Prostate gland (tissue), 2 donors: ENCODE data around the gene PPARA. TPM values are rescaled to one million over a fixed set of nuclear protein-coding genes. Genes with fewer than 3 reads are reported as not detected.

ENCODE experiments used
- DNase-seq: peaks from one replicate; pipeline ENCODE4 v3.0.0-alpha.2; 2019; ENCODE audit warnings: low spot score
- H3K27ac ChIP-seq, 2 donors: fragments of 200-600 bp; sonication (generic); 2 replicates each; pipeline ENCODE4 v1.5.1; 2017 to 2019
- H3K27me3 ChIP-seq: fragments of 200-600 bp; sonication (generic); replicated peaks from 2 replicates; pipeline ENCODE4 v1.5.1; 2019; ENCODE audit not compliant: insufficient read depth
- H3K36me3 ChIP-seq, 2 donors: fragments of 200-600 bp; sonication (generic); 1 replicate in 1 of 2; 2 replicates in 1 of 2; pipeline versions ENCODE4 v1.5.1 to v1.8.1; 2017 to 2019
- H3K4me1 ChIP-seq: fragments of 200-600 bp; sonication (generic); replicated peaks from 2 replicates; pipeline ENCODE4 v1.5.1; 2019
- H3K4me3 ChIP-seq, 2 donors: fragments of 200-600 bp; sonication (generic); 2 replicates each; pipeline ENCODE4 v1.5.1; 2017 to 2019
- H3K9me3 ChIP-seq: fragments of 200-600 bp; sonication (generic); 2 replicates; pipeline ENCODE4 v1.5.1; 2017
- POLR2A ChIP-seq: fragments of 450-650 bp; IDR thresholded peaks from one replicate; pipeline ENCODE4 v1.6.1; 2016; ENCODE audit warnings: antibody characterized with exemption, mild to moderate bottlenecking
- POLR2AphosphoS5 ChIP-seq: sonication (generic); formaldehyde crosslinking; IDR thresholded peaks from one replicate; pipeline ENCODE4 v1.6.1; 2017; ENCODE audit warnings: antibody characterized with exemption
- WGBS: methylation state at CpG from one replicate; pipeline ENCODE4 v1.1.5; 2018; 5-methylcytosine and 5-hydroxymethylcytosine counted together
- intact Hi-C: fragments of 100-400 bp; cut with DNase I; formaldehyde crosslinking; loops from one replicate; pipeline ENCODE4 v1.14.2; 2022
- total RNA-seq, 2 donors: library from RNA; depleted of rRNA; stranded (reverse); fragments of >200 nt; gene quantifications; one replicate each; pipeline ENCODE4 v1.1.0, GENCODE V29; 2016
- TF ChIP-seq, protein P1 (sequence below), 4 experiments: fragments of 200-600 bp in 2 of 4; fragments of 450-650 bp in 2 of 4; sonication (generic) in 2 of 4; IDR thresholded peaks; 1 replicate in 3 of 4; 2 replicates in 1 of 4; pipeline ENCODE4 v1.5.1; 2016 to 2019; ENCODE audit warnings: antibody characterized with exemption in 4 of 4, mild to moderate bottlenecking in 2 of 4, moderate library complexity in 2 of 4

PPARA gene
- total RNA-seq, 2 donors from 2014 or later = 21.2 to 27.3 TPM

- whole genome bisulfite sequencing = 47% methylated on average over 30 of the region's 40 CpGs
- no peak overlapping the region for H3K4me3 ChIP-seq
- peak overlapping the region; percentile 89 to 91 for H3K27ac ChIP-seq
- peaks cover 65% of the 10 kb centered on the region for H3K4me1 ChIP-seq
- TF ChIP-seq POLR2A (no peak), POLR2AphosphoS5 (peak; percentile 11)
- TF ChIP-seq, protein P1, sequence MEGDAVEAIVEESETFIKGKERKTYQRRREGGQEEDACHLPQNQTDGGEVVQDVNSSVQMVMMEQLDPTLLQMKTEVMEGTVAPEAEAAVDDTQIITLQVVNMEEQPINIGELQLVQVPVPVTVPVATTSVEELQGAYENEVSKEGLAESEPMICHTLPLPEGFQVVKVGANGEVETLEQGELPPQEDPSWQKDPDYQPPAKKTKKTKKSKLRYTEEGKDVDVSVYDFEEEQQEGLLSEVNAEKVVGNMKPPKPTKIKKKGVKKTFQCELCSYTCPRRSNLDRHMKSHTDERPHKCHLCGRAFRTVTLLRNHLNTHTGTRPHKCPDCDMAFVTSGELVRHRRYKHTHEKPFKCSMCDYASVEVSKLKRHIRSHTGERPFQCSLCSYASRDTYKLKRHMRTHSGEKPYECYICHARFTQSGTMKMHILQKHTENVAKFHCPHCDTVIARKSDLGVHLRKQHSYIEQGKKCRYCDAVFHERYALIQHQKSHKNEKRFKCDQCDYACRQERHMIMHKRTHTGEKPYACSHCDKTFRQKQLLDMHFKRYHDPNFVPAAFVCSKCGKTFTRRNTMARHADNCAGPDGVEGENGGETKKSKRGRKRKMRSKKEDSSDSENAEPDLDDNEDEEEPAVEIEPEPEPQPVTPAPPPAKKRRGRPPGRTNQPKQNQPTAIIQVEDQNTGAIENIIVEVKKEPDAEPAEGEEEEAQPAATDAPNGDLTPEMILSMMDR (IDR thresholded peaks at IDR 0.05) = no peak
- H3K36me3 ChIP-seq = peaks cover 0 to 14% of the 10 kb centered on the region in 2 donors
- H3K9me3 ChIP-seq = no peaks in the 10 kb centered on the region
- no peak for DNase-seq
- intact Hi-C loops = no loop called here
- H3K27me3 ChIP-seq = no peaks in the 10 kb centered on the region
Measured at GRCh38 chr22:46104170-46104880, 46.0 kb upstream of the PPARA start.

DNA sequence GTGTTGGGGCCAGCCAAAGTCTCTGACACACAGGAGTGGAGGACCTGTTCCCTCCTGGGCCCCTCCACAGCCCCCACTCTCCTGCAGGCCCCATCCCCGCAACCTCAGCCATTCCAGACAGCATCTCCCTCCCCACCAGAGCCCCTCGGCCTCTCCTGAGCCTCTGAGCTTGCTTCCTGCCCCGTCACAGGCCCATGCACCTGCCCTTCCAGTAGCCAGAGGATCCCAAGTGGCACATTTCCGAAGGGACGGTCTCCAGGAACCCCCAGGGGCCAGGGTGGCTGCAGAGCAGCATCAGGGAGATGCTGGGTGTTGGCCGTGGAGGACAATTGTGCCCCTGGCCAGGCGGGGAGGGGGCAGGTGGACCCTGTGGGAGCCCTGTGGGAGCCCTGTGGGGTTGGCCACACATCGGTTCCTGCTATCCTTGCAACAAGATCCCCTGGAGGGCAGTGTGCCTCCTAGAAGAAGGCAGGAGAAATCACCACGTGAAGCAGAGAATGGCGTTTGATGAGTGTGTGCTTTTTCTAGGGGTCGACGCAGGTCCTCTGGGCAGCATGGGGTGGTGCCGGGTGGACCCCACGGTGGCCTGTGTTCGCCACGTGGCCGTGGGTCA, 45.3 kb upstream of the PPARA start:
- Histone ChIP-seq H3K4me1 (peaks cover 68% of the 10 kb centered on the region), H3K4me3 (no peak overlapping the region), H3K9me3 (no peaks in the 10 kb centered on the region), H3K36me3 (peaks cover 6 to 11% of the 10 kb centered on the region in 2 donors), H3K27me3 (no peaks in the 10 kb centered on the region), H3K27ac (peak overlapping the region; percentile 89 to 91)
- WGBS = 55% methylated on average over 16 of the region's 17 CpGs
- no peak for DNase-seq
- intact Hi-C loops = no loop called here
- TF ChIP-seq POLR2A (no peak), POLR2AphosphoS5 (no peak)
- TF ChIP-seq, protein P1 (IDR thresholded peaks at IDR 0.05) = no peak

DNA sequence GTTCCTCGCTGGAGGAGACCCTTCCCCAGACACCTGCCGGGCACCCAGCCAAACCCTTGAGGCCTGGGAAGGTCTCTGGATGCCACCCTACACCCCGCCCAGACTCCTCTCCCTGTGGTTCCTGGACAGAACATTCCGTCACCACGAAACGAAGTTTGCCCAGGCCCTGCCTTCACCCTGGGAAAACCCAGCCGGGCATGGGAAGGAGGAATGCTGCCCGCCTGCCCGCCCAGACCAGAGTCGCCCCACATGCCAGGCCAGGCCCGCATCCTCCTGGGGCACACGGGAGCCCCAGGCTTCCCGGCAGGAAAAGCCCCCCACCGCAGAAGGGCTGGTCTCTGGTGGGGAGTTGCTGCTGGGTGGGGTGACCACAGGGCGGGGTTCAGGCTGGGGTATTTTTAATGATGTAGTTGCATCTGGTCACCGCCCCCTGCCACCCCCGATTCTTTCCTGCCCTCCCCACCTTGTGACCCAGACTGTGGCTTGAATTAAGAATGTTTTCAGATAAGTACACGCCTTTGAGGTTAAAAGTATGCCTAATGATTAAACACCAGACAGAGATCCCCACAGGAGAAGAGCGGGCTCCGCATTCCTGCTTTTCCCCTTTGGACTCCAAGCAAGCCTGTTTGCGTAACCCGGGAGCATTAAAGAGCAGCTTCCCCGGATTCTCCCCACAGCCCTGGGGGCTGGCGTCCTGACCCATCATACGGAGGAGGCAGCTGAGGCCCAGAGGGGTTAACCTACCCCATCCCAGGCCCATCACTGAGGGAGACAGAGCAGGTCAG, 44.6 kb upstream of the PPARA start:
- H3K9me3 ChIP-seq = no peaks in the 10 kb centered on the region
- H3K27me3 ChIP-seq = no peaks in the 10 kb centered on the region
- DNase-seq = peak; percentile 87
- H3K36me3 ChIP-seq = peaks cover 7 to 11% of the 10 kb centered on the region in 2 donors
- peaks cover 68% of the 10 kb centered on the region for H3K4me1 ChIP-seq
- intact Hi-C loops = no loop called here
- H3K27ac ChIP-seq = peak overlapping the region; percentile 89 to 91
- 25% methylated on average over 25 of the region's 25 CpGs for WGBS
- H3K4me3 ChIP-seq = no peak overlapping the region
- TF ChIP-seq POLR2A (peak; percentile 36), POLR2AphosphoS5 (peak; percentile 73)
- TF ChIP-seq, protein P1 (IDR thresholded peaks at IDR 0.05) = no peak

DNA sequence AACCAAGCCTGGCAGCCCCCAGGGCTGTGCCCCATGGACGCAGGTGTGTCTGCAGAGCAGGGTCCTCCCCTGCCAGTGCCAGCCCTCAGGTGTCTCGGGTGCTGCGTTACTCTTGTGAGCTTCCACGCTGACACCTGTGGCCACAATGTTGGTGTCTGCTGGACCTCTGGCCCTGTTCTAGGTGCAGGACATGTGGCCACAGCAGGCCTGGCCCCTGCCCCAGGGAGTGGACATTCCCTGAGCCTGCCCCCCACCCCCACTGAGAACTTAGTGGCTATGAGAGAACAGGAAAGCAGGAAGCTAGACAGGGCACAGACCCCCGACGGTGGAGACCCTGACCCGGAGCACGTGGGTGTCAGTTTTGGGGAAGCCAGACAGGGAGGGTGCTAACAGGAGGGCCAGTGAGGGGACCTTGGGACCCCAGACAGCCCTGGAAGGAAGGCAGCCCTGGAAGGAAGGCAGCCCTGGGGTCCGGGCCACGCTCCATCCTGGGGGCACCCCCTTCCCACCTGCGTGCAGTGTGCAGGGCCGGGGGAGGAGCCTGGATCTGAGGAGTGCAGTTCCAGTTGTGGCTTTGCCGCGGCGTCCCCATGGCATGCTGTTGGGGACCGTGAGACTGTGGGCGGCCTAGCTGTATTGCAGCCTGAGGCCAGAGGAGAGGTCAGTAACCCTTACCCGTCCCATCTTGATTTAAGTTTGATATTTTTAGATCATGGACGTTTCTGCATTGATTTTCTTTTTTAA, 43.9 kb upstream of the PPARA start:
- intact Hi-C loops = no loop called here
- Histone ChIP-seq H3K27me3 (no peaks in the 10 kb centered on the region), H3K4me1 (peaks cover 68% of the 10 kb centered on the region), H3K9me3 (no peaks in the 10 kb centered on the region), H3K4me3 (no peak overlapping the region), H3K27ac (peak overlapping the region; percentile 89 to 91), H3K36me3 (peaks cover 7 to 11% of the 10 kb centered on the region in 2 donors)
- TF ChIP-seq, protein P1 (IDR thresholded peaks at IDR 0.05) = no peak
- TF ChIP-seq POLR2AphosphoS5 (no peak), POLR2A (no peak)
- 24% methylated on average over 19 of the region's 19 CpGs for WGBS
- DNase-seq = no peak
